A673 (cell line): ENCODE data around the gene PNLIP. TPM values are rescaled to one million over a fixed set of nuclear protein-coding genes. Genes with fewer than 3 reads are reported as not detected.

ENCODE experiments used
- BruUV-seq: library from RNA; stranded (reverse); fragments of 400-500 nt; replicated peaks from 2 replicates; lab custom pipeline; 2021; lab: Mats Ljungman, UMichigan
- CTCF ChIA-PET: fragments of 300-600 bp; sonication (Branson Sonifier 250); formaldehyde crosslinking; loops from one replicate; lab custom pipeline; 2022; ENCODE audit warnings: antibody characterized with exemption; lab: Charles Lee
- POLR2A ChIA-PET: fragments of 300-600 bp; sonication (Branson Sonifier 250); formaldehyde crosslinking; loops from one replicate; lab custom pipeline; 2022; ENCODE audit warnings: antibody characterized with exemption; ENCODE audit not compliant: low non-redundant PET; lab: Charles Lee
- DNase-seq: peaks from one replicate; pipeline ENCODE4 v3.0.0-alpha.2; 2015; ENCODE audit warnings: low spot score
- H3K27ac ChIP-seq: fragments of 200-600 bp; sonication (generic); 2 replicates; pipeline ENCODE4 v1.5.1; 2016; ENCODE audit warnings: mixed run types, low read depth, mild to moderate bottlenecking, mixed read lengths, antibody characterized with exemption, low read length; ENCODE audit not compliant: poor library complexity, severe bottlenecking
- H3K27me3 ChIP-seq: fragments of 200-600 bp; sonication (generic); replicated peaks from 2 replicates; pipeline ENCODE4 v1.6.1; 2017; ENCODE audit warnings: mixed run types, low read depth, mild to moderate bottlenecking, mixed read lengths, antibody characterized with exemption, low read length; ENCODE audit not compliant: insufficient read depth, poor library complexity
- H3K36me3 ChIP-seq: fragments of 200-600 bp; sonication (generic); 2 replicates; pipeline ENCODE4 v1.6.1; 2016; ENCODE audit warnings: mixed run types, mild to moderate bottlenecking, mixed read lengths, antibody characterized with exemption, low read length; ENCODE audit not compliant: insufficient read depth, poor library complexity, severe bottlenecking
- H3K4me1 ChIP-seq: fragments of 200-600 bp; sonication (generic); 2 replicates; pipeline ENCODE4 v1.6.1; 2017; ENCODE audit warnings: mixed run types, mild to moderate bottlenecking, mixed read lengths, antibody characterized with exemption, low read length; ENCODE audit not compliant: insufficient read depth, poor library complexity, severe bottlenecking
- H3K4me3 ChIP-seq: fragments of 200-600 bp; sonication (generic); 2 replicates; pipeline ENCODE4 v1.5.1; 2016; ENCODE audit warnings: low read depth, mixed run types, mild to moderate bottlenecking, mixed read lengths, low read length; ENCODE audit not compliant: poor library complexity, severe bottlenecking
- H3K9me3 ChIP-seq: fragments of 200-600 bp; sonication (generic); 2 replicates; pipeline ENCODE4 v1.6.1; 2016; ENCODE audit warnings: mixed run types, low read depth, mild to moderate bottlenecking, mixed read lengths, antibody characterized with exemption, low read length; ENCODE audit not compliant: poor library complexity, severe bottlenecking
- CTCF ChIP-seq: fragments of 300-800, 200-600 bp; sonication (generic); conservative IDR thresholded peaks from 2 replicates; pipeline ENCODE4 v1.5.1; 2017; ENCODE audit warnings: low read depth, mild to moderate bottlenecking, antibody characterized with exemption, low read length, moderate library complexity, mixed read lengths
- EZH2 ChIP-seq: fragments of 200-600 bp; sonication (generic); IDR thresholded peaks from 2 replicates; pipeline ENCODE4 v1.6.1; 2017; ENCODE audit warnings: borderline replicate concordance, low read depth, mild to moderate bottlenecking, mixed read lengths, antibody characterized with exemption, low read length; ENCODE audit not compliant: poor library complexity, severe bottlenecking
- intact Hi-C: fragments of 100-400 bp; cut with micrococcal nuclease; formaldehyde crosslinking; loops from one replicate; pipeline ENCODE4 v1.10.0; 2022; ENCODE audit not compliant: unreplicated experiment
- total RNA-seq: library from RNA; stranded (reverse); gene quantifications from 2 replicates; pipeline ENCODE4 v1.2.3, GENCODE V29; 2021

PNLIP gene
- total RNA-seq, 1 experiment from 2014 or later, result not detected

GRCh38 chr10:116608686-116609594 is 63.2 kb downstream of the PNLIP start:
- Histone ChIP-seq H3K36me3 (no peaks in the 10 kb centered on the region), H3K9me3 (no peaks in the 10 kb centered on the region), H3K27ac (no peak overlapping the region), H3K4me1 (no peaks in the 10 kb centered on the region), H3K27me3 (no peaks in the 10 kb centered on the region), H3K4me3 (peak overlapping the region; percentile 39)
- no TSS peak for BruUV-seq
- intact Hi-C loops, result no loop called here
- no peak for TF ChIP-seq CTCF
- TF ChIP-seq EZH2, result no peak
- ChIA-PET POLR2A (no interaction called here), CTCF (no interaction called here)
- no peak for DNase-seq

GRCh38 chr10:116610443-116611152 is 64.9 kb downstream of the PNLIP start:
- no peaks in the 10 kb centered on the region for H3K9me3 ChIP-seq
- no peaks in the 10 kb centered on the region for H3K4me1 ChIP-seq
- no peaks in the 10 kb centered on the region for H3K36me3 ChIP-seq
- POLR2A ChIA-PET, result no interaction called here
- CTCF ChIA-PET, result no interaction called here
- BruUV-seq, result no TSS peak
- intact Hi-C loops, result no loop called here
- no peak for DNase-seq
- no peak overlapping the region for H3K4me3 ChIP-seq
- no peak overlapping the region for H3K27ac ChIP-seq
- no peaks in the 10 kb centered on the region for H3K27me3 ChIP-seq
- no peak for TF ChIP-seq CTCF

- Histone ChIP-seq H3K4me3 (no peak overlapping the region), H3K27ac (no peak overlapping the region), H3K4me1 (no peaks in the 10 kb centered on the region), H3K36me3 (no peaks in the 10 kb centered on the region), H3K27me3 (no peaks in the 10 kb centered on the region), H3K9me3 (no peaks in the 10 kb centered on the region)
- ChIA-PET POLR2A (no interaction called here), CTCF (no interaction called here)
- no peak for DNase-seq
- TF ChIP-seq EZH2 (no peak), CTCF (no peak)
- intact Hi-C loops, result no loop called here
- BruUV-seq, result no TSS peak
Measured at GRCh38 chr10:116611153-116611545, 65.4 kb downstream of the PNLIP start.
